ENCODE measurements around the gene PILRB.

DNA sequence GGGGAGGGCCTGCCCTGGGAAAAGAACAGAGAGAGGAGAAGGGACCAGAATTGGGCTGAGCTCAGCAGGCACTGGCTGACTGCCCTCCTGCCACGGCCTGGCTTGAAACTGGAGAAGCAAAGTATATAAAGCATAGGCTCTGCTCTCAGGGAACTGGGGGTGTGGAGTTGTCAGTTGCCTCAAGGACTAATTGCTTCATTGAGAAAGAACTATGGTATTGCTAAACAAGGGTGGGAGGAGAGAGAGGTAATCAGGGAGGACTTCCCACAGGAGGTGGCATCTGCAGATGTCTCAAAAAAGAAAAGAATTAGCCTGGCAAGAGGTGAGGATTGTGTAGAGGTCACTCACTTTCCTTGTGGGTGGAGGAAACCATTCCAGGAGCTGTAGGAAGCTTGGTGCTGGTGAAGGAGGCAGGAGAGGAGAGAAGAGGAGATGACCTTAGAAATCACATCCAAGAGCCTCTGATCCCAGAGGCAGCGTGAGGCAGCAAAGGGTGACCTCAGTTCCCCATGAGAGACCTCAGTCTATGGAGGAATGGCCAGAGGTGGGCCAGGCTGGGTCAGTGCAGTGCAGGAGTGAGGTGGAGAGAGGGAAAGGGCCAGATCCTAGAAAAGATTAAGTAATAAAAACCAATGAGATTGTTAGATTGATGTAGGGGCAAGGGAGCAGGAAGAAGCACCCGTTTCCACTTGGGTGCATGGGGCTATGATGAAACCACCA, 2.4 kb downstream of the PILRB start:
- TF ChIP-seq, protein P1, sequence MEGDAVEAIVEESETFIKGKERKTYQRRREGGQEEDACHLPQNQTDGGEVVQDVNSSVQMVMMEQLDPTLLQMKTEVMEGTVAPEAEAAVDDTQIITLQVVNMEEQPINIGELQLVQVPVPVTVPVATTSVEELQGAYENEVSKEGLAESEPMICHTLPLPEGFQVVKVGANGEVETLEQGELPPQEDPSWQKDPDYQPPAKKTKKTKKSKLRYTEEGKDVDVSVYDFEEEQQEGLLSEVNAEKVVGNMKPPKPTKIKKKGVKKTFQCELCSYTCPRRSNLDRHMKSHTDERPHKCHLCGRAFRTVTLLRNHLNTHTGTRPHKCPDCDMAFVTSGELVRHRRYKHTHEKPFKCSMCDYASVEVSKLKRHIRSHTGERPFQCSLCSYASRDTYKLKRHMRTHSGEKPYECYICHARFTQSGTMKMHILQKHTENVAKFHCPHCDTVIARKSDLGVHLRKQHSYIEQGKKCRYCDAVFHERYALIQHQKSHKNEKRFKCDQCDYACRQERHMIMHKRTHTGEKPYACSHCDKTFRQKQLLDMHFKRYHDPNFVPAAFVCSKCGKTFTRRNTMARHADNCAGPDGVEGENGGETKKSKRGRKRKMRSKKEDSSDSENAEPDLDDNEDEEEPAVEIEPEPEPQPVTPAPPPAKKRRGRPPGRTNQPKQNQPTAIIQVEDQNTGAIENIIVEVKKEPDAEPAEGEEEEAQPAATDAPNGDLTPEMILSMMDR (IDR thresholded peaks at IDR 0.05; ENCODE audit: poor library complexity, severe bottlenecking) = no peak
- TF ChIP-seq, protein P2, sequence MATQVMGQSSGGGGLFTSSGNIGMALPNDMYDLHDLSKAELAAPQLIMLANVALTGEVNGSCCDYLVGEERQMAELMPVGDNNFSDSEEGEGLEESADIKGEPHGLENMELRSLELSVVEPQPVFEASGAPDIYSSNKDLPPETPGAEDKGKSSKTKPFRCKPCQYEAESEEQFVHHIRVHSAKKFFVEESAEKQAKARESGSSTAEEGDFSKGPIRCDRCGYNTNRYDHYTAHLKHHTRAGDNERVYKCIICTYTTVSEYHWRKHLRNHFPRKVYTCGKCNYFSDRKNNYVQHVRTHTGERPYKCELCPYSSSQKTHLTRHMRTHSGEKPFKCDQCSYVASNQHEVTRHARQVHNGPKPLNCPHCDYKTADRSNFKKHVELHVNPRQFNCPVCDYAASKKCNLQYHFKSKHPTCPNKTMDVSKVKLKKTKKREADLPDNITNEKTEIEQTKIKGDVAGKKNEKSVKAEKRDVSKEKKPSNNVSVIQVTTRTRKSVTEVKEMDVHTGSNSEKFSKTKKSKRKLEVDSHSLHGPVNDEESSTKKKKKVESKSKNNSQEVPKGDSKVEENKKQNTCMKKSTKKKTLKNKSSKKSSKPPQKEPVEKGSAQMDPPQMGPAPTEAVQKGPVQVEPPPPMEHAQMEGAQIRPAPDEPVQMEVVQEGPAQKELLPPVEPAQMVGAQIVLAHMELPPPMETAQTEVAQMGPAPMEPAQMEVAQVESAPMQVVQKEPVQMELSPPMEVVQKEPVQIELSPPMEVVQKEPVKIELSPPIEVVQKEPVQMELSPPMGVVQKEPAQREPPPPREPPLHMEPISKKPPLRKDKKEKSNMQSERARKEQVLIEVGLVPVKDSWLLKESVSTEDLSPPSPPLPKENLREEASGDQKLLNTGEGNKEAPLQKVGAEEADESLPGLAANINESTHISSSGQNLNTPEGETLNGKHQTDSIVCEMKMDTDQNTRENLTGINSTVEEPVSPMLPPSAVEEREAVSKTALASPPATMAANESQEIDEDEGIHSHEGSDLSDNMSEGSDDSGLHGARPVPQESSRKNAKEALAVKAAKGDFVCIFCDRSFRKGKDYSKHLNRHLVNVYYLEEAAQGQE (IDR thresholded peaks at IDR 0.05; ENCODE audit: borderline replicate concordance) = no peak
- no peak for TF ChIP-seq EP300 (conservative IDR thresholded peaks at IDR 0.05; ENCODE audit: poor library complexity, severe bottlenecking)
- no peak for TF ChIP-seq POLR2AphosphoS5 (IDR thresholded peaks at IDR 0.05)
- no peak for TF ChIP-seq EZH2 (IDR thresholded peaks at IDR 0.05; ENCODE audit: borderline replicate concordance, insufficient read depth, low read length, poor library complexity, severe bottlenecking)
- TF ChIP-seq MXI1 (conservative IDR thresholded peaks at IDR 0.05; ENCODE audit: poor library complexity, severe bottlenecking) = no peak
- no peak for TF ChIP-seq SMC3 (conservative IDR thresholded peaks at IDR 0.05; ENCODE audit: poor library complexity)
- no peak for TF ChIP-seq RAD21 (conservative IDR thresholded peaks at IDR 0.05)
- no peak for TF ChIP-seq TAF1 (IDR thresholded peaks at IDR 0.05; ENCODE audit: low read depth)

All from neural cell (in vitro differentiated cells).